Measurements from ENCODE around the gene WFIKKN1.

The WFIKKN1 gene

DNA sequence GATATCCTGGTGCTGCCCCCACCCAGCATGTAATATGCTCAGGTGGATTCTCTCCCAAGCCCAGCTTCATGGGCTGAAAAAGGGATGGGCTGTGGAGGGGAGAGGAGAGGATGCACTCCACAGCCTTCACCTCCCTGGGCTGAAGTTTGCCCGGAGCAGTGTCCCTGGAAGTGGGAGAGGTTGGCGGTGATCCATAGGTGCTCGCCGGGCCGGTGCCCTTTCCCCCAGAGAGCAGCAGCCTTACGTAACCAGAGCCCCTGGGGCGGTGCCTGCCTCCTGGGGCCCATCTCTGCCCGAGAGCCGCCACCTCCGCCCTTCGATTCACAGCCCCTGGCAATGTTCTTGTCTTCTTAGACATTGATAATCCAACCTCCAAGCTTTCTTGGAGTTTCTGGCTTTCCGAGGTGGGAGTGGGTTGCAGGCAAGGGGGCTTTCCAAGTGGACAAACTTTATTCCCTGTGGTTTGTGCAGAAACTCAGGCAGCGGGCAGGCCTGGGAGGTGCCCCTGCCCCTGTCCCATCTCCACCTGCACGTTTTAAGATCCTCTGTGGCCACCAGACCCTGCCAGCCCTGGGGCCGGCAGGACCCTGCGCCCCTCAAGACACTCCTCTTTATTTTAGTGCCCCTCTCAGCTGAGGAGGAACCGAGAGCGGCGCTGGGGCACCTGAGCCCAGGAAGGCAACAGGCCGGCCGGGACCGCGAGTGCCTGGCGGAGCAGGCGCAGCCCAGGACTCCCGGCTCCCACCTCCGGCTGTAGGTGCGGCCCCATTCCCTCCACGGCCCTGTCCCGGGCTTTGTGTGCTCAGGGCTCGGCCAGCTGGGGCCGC is 15.3 kb downstream of the WFIKKN1 start:
- Mint-ChIP-seq H3K36me3 (no peaks in the 10 kb centered on the region), H3K27me3 (no peaks in the 10 kb centered on the region), H3K27ac (no peak overlapping the region), H3K4me3 (no peak overlapping the region), H3K4me1 (peaks cover 27% of the 10 kb centered on the region), H3K9me3 (no peaks in the 10 kb centered on the region)
- CTCF ChIA-PET = no interaction called here
- DNase-seq = no peak

GRCh38 chr16:646679-647172 is 15.9 kb downstream of the WFIKKN1 start:
- no peaks in the 10 kb centered on the region for H3K36me3 Mint-ChIP-seq
- H3K4me1 Mint-ChIP-seq = peaks cover 29% of the 10 kb centered on the region

GRCh38 chr16:647173-647902 is 16.6 kb downstream of the WFIKKN1 start:
- H3K27ac Mint-ChIP-seq = no peak overlapping the region
- no peaks in the 10 kb centered on the region for H3K27me3 Mint-ChIP-seq
- no peaks in the 10 kb centered on the region for H3K36me3 Mint-ChIP-seq
- CTCF ChIA-PET = interaction anchor here (0.7 to 1.6 kb wide), 3 partner anchors 11 to 152 kb away, joined by 3 read pairs; partner anchors contain the start of genes METTL26 and STUB1
- H3K9me3 Mint-ChIP-seq = no peaks in the 10 kb centered on the region
- DNase-seq = no peak
- H3K4me3 Mint-ChIP-seq = no peak overlapping the region
- H3K4me1 Mint-ChIP-seq = peaks cover 29% of the 10 kb centered on the region

More at GRCh38 chr16:646679-647172, 15.9 kb downstream of the WFIKKN1 start:
- H3K4me3 Mint-ChIP-seq = no peak overlapping the region
- CTCF ChIA-PET = interaction anchor here (1.6 kb wide), 1 partner anchor 34 kb away, joined by 3 read pairs; the partner anchor contains the start of gene STUB1
- no peaks in the 10 kb centered on the region for H3K27me3 Mint-ChIP-seq
- H3K9me3 Mint-ChIP-seq = no peaks in the 10 kb centered on the region
- H3K27ac Mint-ChIP-seq = no peak overlapping the region
- no peak for DNase-seq

GRCh38 chr16:648071-648780 is 17.4 kb downstream of the WFIKKN1 start:
- peaks cover 1% of the 10 kb centered on the region for H3K36me3 Mint-ChIP-seq
- no peaks in the 10 kb centered on the region for H3K27me3 Mint-ChIP-seq
- peak; percentile 54 for DNase-seq
- CTCF ChIA-PET = interaction anchor here (0.7 to 1.6 kb wide), 4 partner anchors 12 to 153 kb away, joined by 3 read pairs; partner anchors contain the start of genes METTL26 and STUB1
- H3K27ac Mint-ChIP-seq = peak overlapping the region; percentile 81
- H3K4me3 Mint-ChIP-seq = peak overlapping the region; percentile 74
- H3K4me1 Mint-ChIP-seq = peaks cover 25% of the 10 kb centered on the region
- H3K9me3 Mint-ChIP-seq = no peaks in the 10 kb centered on the region

DNA sequence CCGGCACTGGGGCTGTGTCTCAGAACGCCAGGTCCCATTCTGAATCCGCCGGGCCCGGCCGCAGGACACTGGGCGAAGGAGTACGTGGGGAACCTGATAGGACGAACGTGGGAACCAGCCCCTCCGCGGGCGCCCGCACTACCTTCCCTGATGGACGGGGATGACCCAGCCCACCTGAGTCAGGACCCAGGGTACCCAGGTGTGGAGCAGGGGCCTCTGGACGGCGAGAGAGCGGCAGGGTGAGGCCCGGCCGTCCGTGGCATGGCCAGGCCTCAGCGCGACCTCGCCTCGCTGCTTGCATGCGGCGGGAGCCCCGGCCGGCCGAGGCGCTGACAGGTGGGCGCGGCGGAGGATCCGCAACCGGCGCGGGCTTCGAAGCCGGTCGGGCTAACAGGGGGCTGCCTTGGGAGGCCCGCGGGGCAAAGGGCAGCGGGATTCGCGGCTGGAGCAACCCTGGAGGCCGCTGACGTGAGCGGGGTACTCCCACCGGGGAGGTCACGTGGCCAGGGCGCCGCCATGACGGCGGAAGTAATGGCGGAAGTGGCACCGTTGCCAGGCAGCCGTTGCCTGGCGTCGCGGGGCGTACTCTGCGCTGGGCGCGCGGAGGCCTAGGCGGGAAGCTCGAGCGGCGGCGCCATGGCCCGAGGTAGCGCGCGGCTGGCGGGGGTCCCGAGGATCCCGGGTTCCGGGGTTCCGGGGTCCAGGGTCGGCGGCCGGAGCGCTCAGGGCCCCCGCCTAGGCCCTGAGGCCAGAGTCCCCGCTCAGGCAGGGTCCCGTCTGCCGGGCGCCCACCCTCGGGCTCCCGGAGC is 18.2 kb downstream of the WFIKKN1 start, which contains the start of gene WDR90:
WDR90 (plus strand) TSS at position 585 of the 809 bp plus-strand sequence; CDS start at position 637, 52 bp downstream.
- peak within 1 kb of the TSS; percentile 75 for H3K4me3 Mint-ChIP-seq
- no peaks in the 10 kb centered on the region for H3K27me3 Mint-ChIP-seq
- H3K9me3 Mint-ChIP-seq = no peaks in the 10 kb centered on the region
- peaks cover 1% of the 10 kb centered on the region for H3K36me3 Mint-ChIP-seq
- H3K27ac Mint-ChIP-seq = peak within 1 kb of the TSS; percentile 81
- H3K4me1 Mint-ChIP-seq = peaks cover 21% of the 10 kb centered on the region
- peak; percentile 96 for DNase-seq
- CTCF ChIA-PET = interaction anchor here (0.7 kb wide), 1 partner anchor 13 kb away, joined by 3 read pairs; the partner anchor contains the start of gene METTL26

DNA sequence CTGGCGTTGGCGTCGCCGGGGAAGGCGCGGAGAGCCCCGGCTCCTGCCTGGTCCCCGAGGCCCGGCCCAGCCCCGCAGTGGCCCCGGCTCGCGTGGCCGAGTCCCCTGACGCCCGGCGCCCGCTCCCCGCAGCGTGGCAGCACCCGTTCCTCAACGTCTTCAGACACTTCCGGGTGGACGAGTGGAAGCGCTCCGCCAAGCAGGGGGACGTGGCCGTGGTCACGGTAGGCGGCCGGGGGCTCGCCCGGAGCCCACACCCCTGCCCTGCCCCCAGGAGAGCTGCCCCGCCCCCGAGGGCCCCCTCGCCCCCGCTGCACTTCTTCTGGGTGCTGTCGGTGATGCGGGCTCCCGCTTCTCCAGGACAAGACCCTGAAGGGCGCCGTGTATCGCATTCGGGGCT is 18.8 kb downstream of the WFIKKN1 start:
- Mint-ChIP-seq H3K4me3 (peak overlapping the region; percentile 75), H3K27ac (no peak overlapping the region), H3K27me3 (no peaks in the 10 kb centered on the region), H3K36me3 (peaks cover 1% of the 10 kb centered on the region), H3K4me1 (peaks cover 18% of the 10 kb centered on the region), H3K9me3 (no peaks in the 10 kb centered on the region)
- peak; percentile 58 for DNase-seq
- CTCF ChIA-PET = interaction anchor here (0.9 kb wide), 1 partner anchor 10 kb away, joined by 4 read pairs; no protein-coding TSS in a partner anchor

- H3K36me3 Mint-ChIP-seq = peaks cover 1% of the 10 kb centered on the region
- H3K9me3 Mint-ChIP-seq = no peaks in the 10 kb centered on the region
- H3K4me1 Mint-ChIP-seq = peaks cover 17% of the 10 kb centered on the region
- H3K27ac Mint-ChIP-seq = no peak overlapping the region
- CTCF ChIA-PET = interaction anchor here (1.2 kb wide), 1 partner anchor 12 kb away, joined by 3 read pairs; no protein-coding TSS in a partner anchor
- DNase-seq = no peak
- no peaks in the 10 kb centered on the region for H3K27me3 Mint-ChIP-seq
- H3K4me3 Mint-ChIP-seq = no peak overlapping the region
These were observed 21.1 kb downstream of the WFIKKN1 start for GRCh38 chr16:651844-652243.

DNA sequence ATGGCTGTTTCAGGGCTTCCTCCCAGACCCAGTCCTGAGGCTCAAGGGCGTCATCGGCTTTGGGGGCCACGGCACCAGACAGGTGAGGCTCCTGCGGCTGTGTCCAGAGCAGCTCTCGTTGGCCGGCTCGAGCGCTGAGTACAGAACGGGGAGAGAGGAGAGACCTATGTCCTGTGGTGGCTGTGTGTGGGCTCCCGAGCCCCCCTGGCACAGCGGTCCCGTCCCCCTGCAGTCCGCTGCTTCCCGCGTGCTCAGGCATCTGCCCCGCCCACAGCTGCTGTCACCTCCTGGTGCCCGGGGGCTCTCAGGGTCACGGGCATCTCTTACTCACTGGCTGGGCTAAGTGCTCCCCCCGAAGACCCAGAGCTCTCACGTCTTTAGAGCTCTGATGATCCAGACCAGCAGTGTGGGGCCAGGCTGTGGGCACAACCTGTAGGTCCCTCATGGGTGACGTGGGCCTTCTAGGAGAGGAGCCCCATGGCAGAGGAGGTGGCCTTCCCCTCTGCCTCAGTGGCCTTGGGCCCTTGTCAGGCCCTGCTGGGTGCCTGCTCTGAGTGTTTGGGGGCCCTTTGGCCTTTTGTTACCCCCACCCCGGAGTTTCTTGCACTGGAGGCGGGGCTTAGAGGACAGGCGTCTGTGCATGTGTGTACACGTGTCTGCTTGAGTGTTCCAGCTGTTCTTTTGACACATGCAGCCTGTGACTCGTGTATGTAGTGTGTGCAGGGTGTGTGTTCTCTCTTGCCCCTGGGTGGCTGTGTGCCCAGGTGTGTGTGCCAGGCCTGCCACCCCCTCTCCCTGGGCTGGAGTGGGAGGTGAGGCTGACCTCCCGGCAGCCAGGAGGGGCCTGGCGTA is 21.9 kb downstream of the WFIKKN1 start:
- Mint-ChIP-seq H3K4me1 (peaks cover 17% of the 10 kb centered on the region), H3K27ac (no peak overlapping the region), H3K9me3 (no peaks in the 10 kb centered on the region), H3K4me3 (no peak overlapping the region), H3K36me3 (peaks cover 1% of the 10 kb centered on the region), H3K27me3 (no peaks in the 10 kb centered on the region)
- CTCF ChIA-PET = interaction anchor here (1.1 kb wide), 1 partner anchor 73 kb away, joined by 3 read pairs; no protein-coding TSS in a partner anchor
- no peak for DNase-seq

DNA sequence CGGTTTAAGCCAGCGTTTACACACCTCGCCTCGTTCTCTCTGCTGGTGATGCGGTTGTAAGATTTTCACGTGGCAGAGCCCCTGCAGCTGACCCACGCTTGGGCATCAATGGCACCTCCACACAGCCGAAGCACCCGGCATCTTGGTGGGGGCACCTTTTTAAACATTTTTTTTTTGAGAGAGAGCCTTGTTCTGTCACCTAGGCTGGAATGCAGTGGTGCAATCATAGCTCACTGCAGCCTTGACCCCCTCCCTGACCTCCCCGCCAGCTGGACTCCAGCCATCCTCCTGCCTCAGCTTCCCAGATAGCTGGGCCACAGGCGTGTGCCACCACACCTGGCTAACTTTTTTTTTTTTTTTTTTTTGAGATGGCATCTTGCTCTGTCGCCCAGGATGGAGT is 23.2 kb downstream of the WFIKKN1 start:
- peaks cover 10% of the 10 kb centered on the region for H3K4me1 Mint-ChIP-seq
- no peaks in the 10 kb centered on the region for H3K27me3 Mint-ChIP-seq
- H3K36me3 Mint-ChIP-seq = peaks cover 1% of the 10 kb centered on the region
- CTCF ChIA-PET = no interaction called here
- no peak for DNase-seq
- H3K4me3 Mint-ChIP-seq = no peak overlapping the region
- no peak overlapping the region for H3K27ac Mint-ChIP-seq
- H3K9me3 Mint-ChIP-seq = no peaks in the 10 kb centered on the region

GRCh38 chr16:657487-657886 is 26.7 kb downstream of the WFIKKN1 start:
- CTCF ChIA-PET = no interaction called here
- Mint-ChIP-seq H3K4me1 (peaks cover 5% of the 10 kb centered on the region), H3K27ac (no peak overlapping the region), H3K27me3 (no peaks in the 10 kb centered on the region), H3K36me3 (peaks cover 1% of the 10 kb centered on the region), H3K9me3 (no peaks in the 10 kb centered on the region), H3K4me3 (no peak overlapping the region)
- no peak for DNase-seq

DNA sequence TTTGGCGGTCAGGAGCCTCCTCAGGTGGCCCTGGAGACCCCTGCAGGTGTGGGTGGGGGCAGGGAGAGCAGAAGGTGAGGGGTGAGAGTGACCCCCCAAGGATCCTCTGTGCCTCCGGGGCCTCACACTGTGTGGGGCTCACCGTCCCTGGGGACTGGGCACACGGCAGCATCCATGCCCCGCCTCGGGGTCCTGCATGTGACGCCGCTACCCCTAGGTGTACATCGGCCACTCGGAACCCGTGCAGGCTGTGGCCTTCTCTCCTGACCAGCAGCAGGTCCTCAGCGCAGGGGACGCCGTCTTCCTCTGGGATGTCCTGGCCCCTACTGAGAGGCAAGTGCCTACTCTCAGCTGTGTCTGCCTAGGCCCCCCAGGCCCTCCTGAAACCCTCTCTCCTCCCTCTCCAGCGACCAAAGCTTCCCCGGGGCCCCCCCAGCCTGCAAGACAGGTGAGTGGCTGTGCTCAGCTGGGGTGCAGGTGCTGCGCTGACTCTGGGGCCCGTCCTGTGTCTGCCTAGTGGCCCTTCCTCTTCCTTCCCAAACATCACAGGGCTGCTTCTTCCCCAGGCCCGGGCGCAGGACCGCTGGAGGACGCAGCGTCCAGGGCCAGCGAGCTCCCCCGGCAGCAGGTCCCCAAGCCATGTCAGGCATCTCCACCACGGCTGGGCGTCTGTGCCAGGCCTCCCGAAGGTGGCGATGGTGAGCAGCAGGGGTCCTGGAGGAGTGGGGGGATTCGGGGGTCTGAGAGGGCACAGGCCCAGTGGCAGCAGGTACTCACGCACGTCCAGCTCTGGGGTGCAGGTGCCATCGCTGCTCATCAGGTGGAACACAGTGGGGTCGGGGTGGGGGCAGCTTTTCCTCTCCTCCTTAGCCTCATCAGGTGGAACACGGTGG is 28.1 kb downstream of the WFIKKN1 start:
- no peaks in the 10 kb centered on the region for H3K9me3 Mint-ChIP-seq
- no peak overlapping the region for H3K27ac Mint-ChIP-seq
- peaks cover 5% of the 10 kb centered on the region for H3K4me1 Mint-ChIP-seq
- no peak overlapping the region for H3K4me3 Mint-ChIP-seq
- H3K36me3 Mint-ChIP-seq = no peaks in the 10 kb centered on the region
- no peak for DNase-seq
- CTCF ChIA-PET = interaction anchor here (1.2 kb wide), 1 partner anchor 9 kb away, joined by 4 read pairs; no protein-coding TSS in a partner anchor
- H3K27me3 Mint-ChIP-seq = no peaks in the 10 kb centered on the region
